ENCODE data around the gene ABCB11. TPM values are rescaled to one million over a fixed set of nuclear protein-coding genes. Genes with fewer than 3 reads are reported as not detected.

The ABCB11 gene
- total RNA-seq (ENCODE audit: low replicate concordance) = 0.24 TPM in 1 of 2 replicates, not detected in the other
- long read RNA-seq = 0 reads

DNA sequence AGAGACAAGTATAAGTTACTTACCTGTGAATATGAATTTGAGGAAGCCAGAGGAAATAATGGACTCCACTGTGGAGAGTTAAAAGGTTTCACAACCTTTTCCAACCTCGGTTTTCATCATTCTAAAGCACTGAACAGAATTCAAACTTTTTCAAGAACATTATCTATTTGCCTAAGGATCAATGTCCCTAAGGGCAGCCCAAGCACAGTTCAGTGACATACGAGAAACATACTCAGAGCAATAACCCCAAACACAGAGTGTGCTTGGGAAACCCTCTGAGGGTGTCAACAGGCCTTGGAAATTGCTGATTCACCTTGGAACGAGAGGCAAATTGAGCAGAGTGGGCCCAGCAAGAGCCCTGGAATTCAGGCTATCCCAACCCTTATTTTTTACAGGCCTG lies at the start of gene ABCB11:
Gene ABCB11 (minus strand): TSS at position 123 of the 400 bp plus-strand sequence. CDS start 13,199 bp downstream, outside the sequence.
- Mint-ChIP-seq H3K27me3 (no peaks in the 10 kb centered on the region), H3K4me3 (no peak within 1 kb of the TSS), H3K9me3 (no peaks in the 10 kb centered on the region), H3K27ac (no peak within 1 kb of the TSS), H3K36me3 (no peaks in the 10 kb centered on the region), H3K4me1 (ENCODE audit: unreplicated experiment) (no peaks in the 10 kb centered on the region)
- DNase-seq (ENCODE audit: extremely low spot score, unreplicated experiment) = no peak
- TF ChIP-seq CTCF (conservative IDR thresholded peaks at IDR 0.05) = no peak

DNA sequence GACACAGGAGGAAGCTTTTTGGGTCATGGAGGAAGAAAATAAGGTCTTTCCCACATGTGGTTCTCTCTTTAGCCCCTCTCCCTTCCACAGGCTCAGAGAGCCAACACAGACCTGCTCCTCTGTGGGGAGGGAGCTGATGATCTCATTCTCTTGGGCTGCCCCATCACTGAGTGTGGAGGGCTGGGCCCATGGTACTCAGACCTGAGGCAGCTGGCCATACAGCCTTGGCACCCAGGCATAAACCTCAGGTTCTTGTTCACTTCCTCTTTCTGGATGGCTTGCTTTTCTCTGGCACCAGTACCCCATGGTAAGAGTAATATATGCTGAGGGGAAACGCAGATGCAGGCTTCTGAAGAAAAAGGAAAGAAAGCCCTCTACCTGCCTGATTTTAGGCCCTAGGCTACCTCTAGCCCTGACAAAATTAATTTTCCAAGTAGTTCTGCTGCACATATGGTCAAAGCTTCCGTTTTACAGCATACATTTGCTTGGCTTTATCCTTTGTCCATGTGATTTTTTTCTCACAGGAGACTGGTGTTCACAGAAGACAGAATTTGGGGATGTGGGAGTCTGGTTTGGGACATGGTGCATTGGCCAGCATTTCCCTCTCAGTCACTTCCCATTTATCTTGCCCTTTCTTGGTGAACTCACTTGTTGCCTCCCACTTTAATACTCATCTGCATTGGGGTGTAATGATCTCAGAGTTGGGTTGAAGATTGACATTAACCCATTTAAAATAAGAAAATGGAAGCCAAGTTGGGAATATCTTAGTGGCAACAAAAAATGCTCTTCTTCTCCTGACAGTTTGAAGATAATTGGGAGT lies 49.3 kb upstream of the ABCB11 start:
- DNase-seq (ENCODE audit: extremely low spot score, unreplicated experiment) = no peak
- no peaks in the 10 kb centered on the region for H3K36me3 Mint-ChIP-seq

GRCh38 chr2:169077674-169078240 lies 46.6 kb upstream of the ABCB11 start:
- H3K4me3 Mint-ChIP-seq = no peak overlapping the region
- H3K27me3 Mint-ChIP-seq = no peaks in the 10 kb centered on the region
- no peak overlapping the region for H3K27ac Mint-ChIP-seq
- no peaks in the 10 kb centered on the region for H3K9me3 Mint-ChIP-seq
- no peak for DNase-seq (ENCODE audit: extremely low spot score, unreplicated experiment)
- no peaks in the 10 kb centered on the region for H3K4me1 Mint-ChIP-seq (ENCODE audit: unreplicated experiment)
- no peak for TF ChIP-seq CTCF (conservative IDR thresholded peaks at IDR 0.05)
- no peaks in the 10 kb centered on the region for H3K36me3 Mint-ChIP-seq

More for the DNA sequence above, 49.3 kb upstream of the ABCB11 start:
- Mint-ChIP-seq H3K27me3 (peaks cover 3% of the 10 kb centered on the region), H3K4me1 (ENCODE audit: unreplicated experiment) (no peaks in the 10 kb centered on the region), H3K4me3 (no peak overlapping the region), H3K9me3 (peaks cover 4% of the 10 kb centered on the region), H3K27ac (no peak overlapping the region)
- no peak for TF ChIP-seq CTCF (conservative IDR thresholded peaks at IDR 0.05)

GRCh38 chr2:169073963-169074751 lies 43.0 kb upstream of the ABCB11 start:
- Mint-ChIP-seq H3K4me3 (no peak overlapping the region), H3K4me1 (ENCODE audit: unreplicated experiment) (no peaks in the 10 kb centered on the region), H3K36me3 (no peaks in the 10 kb centered on the region), H3K27ac (no peak overlapping the region), H3K9me3 (no peaks in the 10 kb centered on the region), H3K27me3 (no peaks in the 10 kb centered on the region)
- no peak for TF ChIP-seq CTCF (conservative IDR thresholded peaks at IDR 0.05)
- DNase-seq (ENCODE audit: extremely low spot score, unreplicated experiment) = no peak

GRCh38 chr2:169073211-169073962 lies 42.3 kb upstream of the ABCB11 start:
- no peak overlapping the region for H3K4me3 Mint-ChIP-seq
- TF ChIP-seq CTCF (conservative IDR thresholded peaks at IDR 0.05) = no peak
- H3K4me1 Mint-ChIP-seq (ENCODE audit: unreplicated experiment) = no peaks in the 10 kb centered on the region
- no peaks in the 10 kb centered on the region for H3K36me3 Mint-ChIP-seq
- H3K27ac Mint-ChIP-seq = no peak overlapping the region
- no peak for DNase-seq (ENCODE audit: extremely low spot score, unreplicated experiment)
- no peaks in the 10 kb centered on the region for H3K9me3 Mint-ChIP-seq
- no peaks in the 10 kb centered on the region for H3K27me3 Mint-ChIP-seq

All from type B pancreatic cell (in vitro differentiated cells).